GM12878 (cell line): ENCODE data around the gene H19. TPM values are rescaled to one million over a fixed set of nuclear protein-coding genes. Genes with fewer than 3 reads are reported as not detected.

Source experiments
- ATAC-seq: fragments of 200-7000 bp; cut with Tn5 transposase; 3 replicates; pipeline ENCODE4 v1.9.1; 2020; ENCODE audit warnings: mild to moderate bottlenecking, moderate library complexity
- BruUV-seq: library from RNA; stranded (reverse); fragments of 400-500 nt; replicated peaks from 2 replicates; lab custom pipeline; 2021; lab: Mats Ljungman, UMichigan
- CTCF ChIA-PET: fragments of 300-600 bp; sonication (Branson Sonifier 250); formaldehyde crosslinking; extraction: SDS; loops from one replicate; lab custom pipeline; 2021; ENCODE audit warnings: inconsistent platforms; lab: Yijun Ruan, JAX
- POLR2A ChIA-PET: fragments of 350-600 bp; formaldehyde crosslinking; extraction: SDS; loops from one replicate; lab custom pipeline; 2021; ENCODE audit warnings: inconsistent platforms; lab: Charles Lee
- RAD21 ChIA-PET: fragments of 300-600 bp; sonication (Branson Sonifier 250); formaldehyde crosslinking; loops from one replicate; lab custom pipeline; 2023; ENCODE audit warnings: antibody characterized with exemption; ENCODE audit not compliant: unreplicated experiment; lab: Charles Lee
- SMC1A ChIA-PET: fragments of 300-600 bp; sonication (Branson Sonifier 250); formaldehyde crosslinking; loops from one replicate; lab custom pipeline; 2023; ENCODE audit not compliant: unreplicated experiment, uncharacterized antibody; lab: Charles Lee
- DNase-seq: peaks from one replicate; pipeline ENCODE4 v3.0.0-alpha.2; 2011; ENCODE audit warnings: low read depth, low spot score
- FAIRE-seq: peaks from 3 replicates; lab custom pipeline; 2011; peaks lifted over from hg19 to GRCh38; lab: Jason Lieb, UNC
- H2AFZ ChIP-seq: 2 replicates; pipeline ENCODE4 v1.6.0; 2011; ENCODE audit warnings: low read depth, low read length, control low read depth; ENCODE audit not compliant: control insufficient read depth
- H3K27ac ChIP-seq: 2 replicates; pipeline ENCODE4 v1.5.1; 2011; ENCODE audit warnings: control low read depth; ENCODE audit not compliant: control insufficient read depth, insufficient read depth
- H3K27me3 ChIP-seq, 2 experiments: replicated peaks in 1 of 2; 2 replicates each; pipeline versions ENCODE4 v1.6.0 to v1.6.1; 2011; ENCODE audit warnings: low read length in 1 of 2; ENCODE audit not compliant: control insufficient read depth in 2 of 2, insufficient read depth in 2 of 2
- H3K36me3 ChIP-seq, 2 experiments: 2 replicates each; pipeline ENCODE4 v1.5.1; 2011; ENCODE audit warnings: low read length in 1 of 2; ENCODE audit not compliant: control insufficient read depth in 2 of 2, insufficient read depth in 2 of 2
- H3K4me1 ChIP-seq: 2 replicates; pipeline ENCODE4 v1.6.1; 2011; ENCODE audit warnings: mild to moderate bottlenecking, low read length, moderate library complexity, mixed read lengths; ENCODE audit not compliant: control insufficient read depth, insufficient read depth
- H3K4me2 ChIP-seq: 2 replicates; pipeline ENCODE4 v1.6.0; 2011; ENCODE audit warnings: control low read depth; ENCODE audit not compliant: control insufficient read depth, insufficient read depth
- H3K4me3 ChIP-seq: fragments of 200-600 bp; sonication (generic); 2 replicates; pipeline ENCODE4 v1.5.1; 2016
- H3K79me2 ChIP-seq: 2 replicates; pipeline ENCODE4 v1.6.0; 2011; ENCODE audit warnings: low read length; ENCODE audit not compliant: control insufficient read depth, insufficient read depth
- H3K9ac ChIP-seq: 2 replicates; pipeline ENCODE4 v1.8.0; 2011; ENCODE audit warnings: low read length, control low read depth, mixed read lengths; ENCODE audit not compliant: control insufficient read depth, insufficient read depth
- H3K9me3 ChIP-seq: replicated peaks from 3 replicates; pipeline ENCODE4 v1.5.1; 2011; ENCODE audit warnings: mild to moderate bottlenecking, low read length; ENCODE audit not compliant: control insufficient read depth, insufficient read depth
- H4K20me1 ChIP-seq: 2 replicates; pipeline ENCODE4 v1.6.0; 2011; ENCODE audit not compliant: control insufficient read depth, insufficient read depth
- ATF7 ChIP-seq: fragments of 450-650 bp; IDR thresholded peaks from 2 replicates; pipeline ENCODE4 v1.6.1; 2016; ENCODE audit warnings: low read depth, mild to moderate bottlenecking
- BHLHE40 ChIP-seq, 2 experiments: fragments of 450-650 bp in 1 of 2; IDR thresholded peaks; 2 replicates each; pipeline ENCODE4 v1.6.1; 2011 to 2017; ENCODE audit warnings: low read depth in 2 of 2, borderline replicate concordance in 1 of 2, improper control_type of control experiment in 1 of 2, low read length in 1 of 2, mild to moderate bottlenecking in 1 of 2
- CBX3 ChIP-seq: fragments of 200-600 bp; sonication (generic); IDR thresholded peaks from 2 replicates; pipeline ENCODE4 v1.6.1; 2016; ENCODE audit warnings: low read depth, borderline replicate concordance
- DPF2 ChIP-seq: fragments of 450-650 bp; IDR thresholded peaks from 2 replicates; pipeline ENCODE4 v1.6.1; 2017; ENCODE audit warnings: mild to moderate bottlenecking
- GATAD2B ChIP-seq: fragments of 450-650 bp; conservative IDR thresholded peaks from 2 replicates; pipeline ENCODE4 v1.6.1; 2017; ENCODE audit warnings: low read depth, mild to moderate bottlenecking, moderate library complexity
- NR2C1 ChIP-seq: fragments of 450-650 bp; IDR thresholded peaks from 2 replicates; pipeline ENCODE4 v1.6.1; 2017; ENCODE audit warnings: antibody characterized with exemption, mild to moderate bottlenecking, moderate library complexity
- PAX5 ChIP-seq: IDR thresholded peaks from 2 replicates; pipeline ENCODE4 v1.6.1; 2011; ENCODE audit warnings: low read depth, low read length, borderline replicate concordance
- POLR2AphosphoS2 ChIP-seq: IDR thresholded peaks from 2 replicates; pipeline ENCODE4 v1.6.1; 2011; ENCODE audit warnings: low read depth, mild to moderate bottlenecking, low read length, improper control_type of control experiment, moderate library complexity
- RAD21 ChIP-seq: IDR thresholded peaks from 2 replicates; pipeline ENCODE4 v1.6.1; 2011; ENCODE audit warnings: mild to moderate bottlenecking, low read depth, low read length, moderate library complexity; ENCODE audit not compliant: insufficient read depth
- RB1 ChIP-seq: fragments of 450-650 bp; formaldehyde crosslinking; IDR thresholded peaks from 2 replicates; pipeline ENCODE4 v1.6.1; 2017; ENCODE audit warnings: mild to moderate bottlenecking, borderline replicate concordance
- SMAD1 ChIP-seq: fragments of 450-650 bp; IDR thresholded peaks from 2 replicates; pipeline ENCODE4 v1.6.1; 2018; ENCODE audit warnings: mild to moderate bottlenecking, low read depth; ENCODE audit not compliant: partially characterized antibody
- TCF12 ChIP-seq: IDR thresholded peaks from 2 replicates; pipeline ENCODE4 v1.6.1; 2011; ENCODE audit warnings: low read depth, mild to moderate bottlenecking, low read length
- ZSCAN29 ChIP-seq: fragments of 450-650 bp; IDR thresholded peaks from 2 replicates; pipeline ENCODE4 v1.6.1; 2017; ENCODE audit warnings: mild to moderate bottlenecking, moderate library complexity
- WGBS: methylation state at CpG from one replicate; pipeline ENCODE4 v1.1.6; 2016; ENCODE audit warnings: low lambda C conversion rate; ENCODE audit not compliant: insufficient replicate concordance, insufficient coverage; ENCODE audit errors: missing lambda C conversion rate; 5-methylcytosine and 5-hydroxymethylcytosine counted together
- in situ Hi-C: fragments of 300-500 bp; cut with MboI; formaldehyde crosslinking; loops from 9 replicates; pipeline ENCODE4 v1.14.3; 2018; ENCODE audit warnings: mixed read lengths
- intact Hi-C: fragments of 100-400 bp; cut with micrococcal nuclease; formaldehyde crosslinking; loops from one replicate; pipeline ENCODE4 v1.14.2; 2022; ENCODE audit not compliant: unreplicated experiment
- polyA plus RNA-seq, 11 experiments: library from polyadenylated mRNA; depleted of rRNA in 4 of 11; unstranded in 6 of 11; stranded (reverse) in 5 of 11; fragments of >200 nt; fragmentation: Nextera tagmentation in 4 of 11; fragmentation: Illumina TruSeq in 1 of 11; extraction: Ambion mirVana in 4 of 11; extraction: Trizol in 1 of 11; gene quantifications; 1 replicate in 1 of 11; 2 replicates in 10 of 11; pipeline versions ENCODE4 v1.2.1 to v1.2.3, GENCODE V29; 2011 to 2016; ENCODE audit warnings: inconsistent platforms in 2 of 11, missing spikeins in 2 of 11, low read depth in 1 of 11
- total RNA-seq, 4 experiments: library from RNA; depleted of rRNA in 3 of 4; stranded (reverse); fragments of >200 nt in 3 of 4; fragmentation: Illumina TruSeq in 1 of 4; extraction: Trizol in 1 of 4; gene quantifications; 2 replicates each; pipeline versions ENCODE4 v1.2.1 to v1.2.3, GENCODE V29; 2013 to 2021
- TF ChIP-seq, protein P1 (sequence below): fragments of 450-650 bp; IDR thresholded peaks from 2 replicates; pipeline ENCODE4 v1.6.1; 2016; ENCODE audit warnings: mild to moderate bottlenecking
- TF ChIP-seq, protein P2 (sequence below): IDR thresholded peaks from 2 replicates; pipeline ENCODE4 v1.6.1; 2011; ENCODE audit warnings: low read depth, low read length, improper control_type of control experiment, borderline replicate concordance
- TF ChIP-seq, protein P3 (sequence below): IDR thresholded peaks from 2 replicates; pipeline ENCODE4 v1.6.1; 2012; ENCODE audit warnings: low read length, inconsistent platforms

The H19 gene
- total and polyA plus RNA-seq, 10 of the 15 experiments (the other 5 are each of a cell fraction or from before 2014, with no cell fraction given): 0.04 to 1.2 (median 0.31) TPM; not detected in 6

GRCh38 chr11:1964348-1964747 lies 33.3 kb downstream of the H19 start:
- in situ Hi-C loops (no loop called here), intact Hi-C loops (no loop called here)
- no peaks in the 10 kb centered on the region for H3K36me3 ChIP-seq
- H3K79me2 ChIP-seq: no peaks in the 10 kb centered on the region
- POLR2A ChIA-PET: no interaction called here
- no peak overlapping the region for H3K27ac ChIP-seq
- H3K4me2 ChIP-seq: no peak overlapping the region
- TF ChIP-seq POLR2AphosphoS2 (no peak), CBX3 (no peak), RAD21 (no peak), SMAD1 (no peak), GATAD2B (no peak), DPF2 (no peak), TCF12 (no peak), PAX5 (no peak), BHLHE40 (IDR thresholded peaks at IDR 0.05; ENCODE audit: borderline replicate concordance in 1 of 2, low read depth in 2 of 2, low read length in 1 of 2) (no peak), ZSCAN29 (no peak), ATF7 (no peak), RB1 (no peak), NR2C1 (no peak)
- TF ChIP-seq, protein P1, sequence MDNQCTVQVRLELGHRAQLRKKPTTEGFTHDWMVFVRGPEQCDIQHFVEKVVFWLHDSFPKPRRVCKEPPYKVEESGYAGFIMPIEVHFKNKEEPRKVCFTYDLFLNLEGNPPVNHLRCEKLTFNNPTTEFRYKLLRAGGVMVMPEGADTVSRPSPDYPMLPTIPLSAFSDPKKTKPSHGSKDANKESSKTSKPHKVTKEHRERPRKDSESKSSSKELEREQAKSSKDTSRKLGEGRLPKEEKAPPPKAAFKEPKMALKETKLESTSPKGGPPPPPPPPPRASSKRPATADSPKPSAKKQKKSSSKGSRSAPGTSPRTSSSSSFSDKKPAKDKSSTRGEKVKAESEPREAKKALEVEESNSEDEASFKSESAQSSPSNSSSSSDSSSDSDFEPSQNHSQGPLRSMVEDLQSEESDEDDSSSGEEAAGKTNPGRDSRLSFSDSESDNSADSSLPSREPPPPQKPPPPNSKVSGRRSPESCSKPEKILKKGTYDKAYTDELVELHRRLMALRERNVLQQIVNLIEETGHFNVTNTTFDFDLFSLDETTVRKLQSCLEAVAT: no peak
- TF ChIP-seq, protein P2, sequence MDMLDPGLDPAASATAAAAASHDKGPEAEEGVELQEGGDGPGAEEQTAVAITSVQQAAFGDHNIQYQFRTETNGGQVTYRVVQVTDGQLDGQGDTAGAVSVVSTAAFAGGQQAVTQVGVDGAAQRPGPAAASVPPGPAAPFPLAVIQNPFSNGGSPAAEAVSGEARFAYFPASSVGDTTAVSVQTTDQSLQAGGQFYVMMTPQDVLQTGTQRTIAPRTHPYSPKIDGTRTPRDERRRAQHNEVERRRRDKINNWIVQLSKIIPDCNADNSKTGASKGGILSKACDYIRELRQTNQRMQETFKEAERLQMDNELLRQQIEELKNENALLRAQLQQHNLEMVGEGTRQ: no peak
- TF ChIP-seq, protein P3, sequence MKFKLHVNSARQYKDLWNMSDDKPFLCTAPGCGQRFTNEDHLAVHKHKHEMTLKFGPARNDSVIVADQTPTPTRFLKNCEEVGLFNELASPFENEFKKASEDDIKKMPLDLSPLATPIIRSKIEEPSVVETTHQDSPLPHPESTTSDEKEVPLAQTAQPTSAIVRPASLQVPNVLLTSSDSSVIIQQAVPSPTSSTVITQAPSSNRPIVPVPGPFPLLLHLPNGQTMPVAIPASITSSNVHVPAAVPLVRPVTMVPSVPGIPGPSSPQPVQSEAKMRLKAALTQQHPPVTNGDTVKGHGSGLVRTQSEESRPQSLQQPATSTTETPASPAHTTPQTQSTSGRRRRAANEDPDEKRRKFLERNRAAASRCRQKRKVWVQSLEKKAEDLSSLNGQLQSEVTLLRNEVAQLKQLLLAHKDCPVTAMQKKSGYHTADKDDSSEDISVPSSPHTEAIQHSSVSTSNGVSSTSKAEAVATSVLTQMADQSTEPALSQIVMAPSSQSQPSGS: no peak
- no peak overlapping the region for H3K9ac ChIP-seq
- SMC1A ChIA-PET: no interaction called here
- no peaks in the 10 kb centered on the region for H3K4me1 ChIP-seq
- H2AFZ ChIP-seq: no peak overlapping the region
- no peaks in the 10 kb centered on the region for H3K9me3 ChIP-seq
- H4K20me1 ChIP-seq: no peaks in the 10 kb centered on the region
- ATAC-seq: no peak
- no peak for FAIRE-seq
- DNase-seq: no peak
- no peak overlapping the region for H3K4me3 ChIP-seq
- RAD21 ChIA-PET: no interaction called here
- CTCF ChIA-PET: no interaction called here
- BruUV-seq: no TSS peak
- no peaks in the 10 kb centered on the region for H3K27me3 ChIP-seq
- no CpG with 5 or more reads among the region's 17 CpGs for WGBS
